ENCODE measurements around the gene MARCHF10. TPM values are rescaled to one million over a fixed set of nuclear protein-coding genes. Genes with fewer than 3 reads are reported as not detected.

MARCHF10 gene
- total RNA-seq, 1 donor = not detected

DNA sequence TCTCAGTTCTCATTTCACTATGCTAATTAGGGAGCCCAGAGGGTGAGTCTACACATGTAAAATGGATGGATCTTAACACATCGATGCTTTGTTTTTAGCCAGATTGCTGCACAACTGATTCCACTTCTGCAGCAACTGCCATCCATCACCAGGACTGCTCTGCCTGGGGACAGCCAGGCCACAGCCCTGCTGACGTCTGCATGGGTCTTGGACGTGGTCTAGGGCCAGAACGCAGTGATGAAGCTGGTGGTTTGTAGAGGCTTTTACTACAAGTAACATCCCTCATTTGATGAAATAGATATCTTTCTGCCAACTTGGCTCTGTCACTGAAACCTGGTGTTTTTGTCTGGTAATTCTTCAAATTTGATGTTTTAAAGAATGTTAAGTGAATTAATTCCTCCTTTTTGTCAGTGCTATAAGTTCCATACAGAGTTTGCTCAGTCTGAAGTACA, 50.6 kb downstream of the MARCHF10 start:
- H3K4me3 ChIP-seq (ENCODE audit: low read length) = no peak overlapping the region
- no peaks in the 10 kb centered on the region for H3K27me3 ChIP-seq (ENCODE audit: insufficient read depth, low read length)
- H3K9me3 ChIP-seq (ENCODE audit: low read depth, low read length) = no peaks in the 10 kb centered on the region
- no peaks in the 10 kb centered on the region for H3K4me1 ChIP-seq (ENCODE audit: insufficient read depth, low read length)

DNA sequence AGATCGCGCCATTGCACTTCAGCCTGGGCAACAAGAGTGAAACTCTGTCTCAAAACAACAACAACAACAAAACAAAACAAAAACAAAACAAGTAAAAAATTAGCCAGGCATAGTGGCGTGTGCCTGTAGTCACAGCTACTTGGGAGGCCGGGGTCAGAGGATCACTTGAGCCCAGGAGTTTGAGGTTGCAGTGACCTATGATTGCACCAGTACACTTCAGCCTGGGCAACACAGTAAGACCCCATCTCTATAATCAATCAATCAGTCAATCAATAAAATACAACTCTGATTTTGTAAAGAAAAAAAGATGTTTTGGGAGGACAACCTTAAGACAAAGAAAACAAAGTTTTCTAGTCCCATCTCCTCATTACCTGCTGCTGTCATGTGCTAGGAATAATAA, 51.9 kb downstream of the MARCHF10 start:
- no peak overlapping the region for H3K4me3 ChIP-seq (ENCODE audit: low read length)
- no peaks in the 10 kb centered on the region for H3K4me1 ChIP-seq (ENCODE audit: insufficient read depth, low read length)
- H3K27me3 ChIP-seq (ENCODE audit: insufficient read depth, low read length) = no peaks in the 10 kb centered on the region
- H3K9me3 ChIP-seq (ENCODE audit: low read depth, low read length) = no peaks in the 10 kb centered on the region

DNA sequence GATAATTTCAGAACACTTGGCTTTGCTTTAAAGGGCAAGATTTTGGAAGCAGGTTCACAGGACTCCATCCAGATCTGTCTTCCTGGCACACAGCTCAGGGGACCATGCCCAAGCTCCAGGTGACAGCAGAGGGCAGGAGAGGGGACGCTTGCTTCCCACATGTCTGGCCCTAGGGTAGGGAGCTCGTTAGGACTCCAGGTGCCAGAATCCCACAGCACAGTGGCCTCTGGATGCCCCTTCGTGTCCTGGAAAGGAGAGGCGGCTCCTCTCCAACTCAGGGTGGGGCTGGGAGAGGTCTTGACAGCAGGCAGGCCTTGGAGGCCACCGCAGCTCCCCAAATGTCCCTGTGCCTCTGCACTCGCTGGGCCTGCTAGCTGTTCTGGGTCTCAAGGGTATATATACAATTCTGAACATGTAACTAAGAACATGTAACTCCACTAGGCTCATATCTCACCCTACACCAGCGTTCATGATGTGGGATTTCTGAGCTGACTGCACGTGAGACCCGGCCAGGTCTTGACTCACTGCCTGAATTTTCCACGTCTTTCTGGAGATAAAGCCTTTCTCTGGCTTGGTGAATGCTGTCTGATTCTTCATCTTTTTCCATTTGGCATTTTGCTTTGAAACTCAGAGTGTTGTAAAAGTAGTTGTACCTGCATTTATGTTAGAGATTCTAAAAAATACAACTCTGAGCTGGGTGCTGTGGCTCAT, 52.8 kb downstream of the MARCHF10 start:
- Histone ChIP-seq H3K4me3 (ENCODE audit: low read length) (no peak overlapping the region), H3K4me1 (ENCODE audit: insufficient read depth, low read length) (no peaks in the 10 kb centered on the region), H3K27me3 (ENCODE audit: insufficient read depth, low read length) (no peaks in the 10 kb centered on the region), H3K9me3 (ENCODE audit: low read depth, low read length) (no peaks in the 10 kb centered on the region)

DNA sequence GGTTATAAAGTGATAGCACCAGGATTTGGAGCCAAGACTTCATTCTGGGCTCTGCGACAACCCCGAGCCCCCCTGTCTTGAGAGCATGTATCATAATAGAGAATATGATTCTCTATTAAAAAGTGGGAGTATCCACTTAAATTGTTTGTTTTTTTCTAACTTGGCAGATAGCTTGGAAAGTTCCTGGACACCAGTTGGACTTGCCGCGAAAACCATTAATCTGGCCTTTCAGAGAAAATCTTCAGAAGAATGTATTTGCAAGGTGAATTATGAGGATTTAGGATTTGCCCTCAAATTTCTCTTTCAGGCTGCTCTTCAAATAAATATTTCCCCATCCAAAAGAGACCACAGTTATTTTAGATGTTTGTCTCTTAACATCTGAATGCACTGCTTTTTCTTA, 53.5 kb downstream of the MARCHF10 start:
- H3K9me3 ChIP-seq (ENCODE audit: low read depth, low read length) = no peaks in the 10 kb centered on the region
- H3K4me3 ChIP-seq (ENCODE audit: low read length) = no peak overlapping the region
- H3K27me3 ChIP-seq (ENCODE audit: insufficient read depth, low read length) = no peaks in the 10 kb centered on the region
- H3K4me1 ChIP-seq (ENCODE audit: insufficient read depth, low read length) = no peaks in the 10 kb centered on the region

DNA sequence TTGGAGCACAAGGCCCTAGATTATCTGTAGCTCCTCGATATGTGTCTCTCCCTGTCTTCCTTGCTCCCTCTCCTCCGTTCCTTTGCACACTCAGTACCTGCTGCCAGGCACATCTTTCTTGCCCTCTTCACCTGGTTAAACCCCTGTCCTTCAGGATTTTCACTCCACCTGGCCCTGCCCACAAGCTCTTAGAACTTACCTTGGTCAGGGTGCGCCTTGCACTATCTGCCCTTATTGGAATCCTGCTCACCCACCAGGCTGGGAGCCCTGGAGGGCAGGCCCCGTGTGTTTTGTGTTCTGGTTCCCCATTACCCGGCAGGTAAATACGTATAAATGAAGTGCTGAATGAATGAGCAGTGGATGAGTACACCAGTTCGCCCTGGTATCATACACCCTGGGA, 54.6 kb downstream of the MARCHF10 start:
- no peaks in the 10 kb centered on the region for H3K4me1 ChIP-seq (ENCODE audit: insufficient read depth, low read length)
- H3K27me3 ChIP-seq (ENCODE audit: insufficient read depth, low read length) = no peaks in the 10 kb centered on the region
- no peak overlapping the region for H3K4me3 ChIP-seq (ENCODE audit: low read length)
- no peaks in the 10 kb centered on the region for H3K9me3 ChIP-seq (ENCODE audit: low read depth, low read length)

DNA sequence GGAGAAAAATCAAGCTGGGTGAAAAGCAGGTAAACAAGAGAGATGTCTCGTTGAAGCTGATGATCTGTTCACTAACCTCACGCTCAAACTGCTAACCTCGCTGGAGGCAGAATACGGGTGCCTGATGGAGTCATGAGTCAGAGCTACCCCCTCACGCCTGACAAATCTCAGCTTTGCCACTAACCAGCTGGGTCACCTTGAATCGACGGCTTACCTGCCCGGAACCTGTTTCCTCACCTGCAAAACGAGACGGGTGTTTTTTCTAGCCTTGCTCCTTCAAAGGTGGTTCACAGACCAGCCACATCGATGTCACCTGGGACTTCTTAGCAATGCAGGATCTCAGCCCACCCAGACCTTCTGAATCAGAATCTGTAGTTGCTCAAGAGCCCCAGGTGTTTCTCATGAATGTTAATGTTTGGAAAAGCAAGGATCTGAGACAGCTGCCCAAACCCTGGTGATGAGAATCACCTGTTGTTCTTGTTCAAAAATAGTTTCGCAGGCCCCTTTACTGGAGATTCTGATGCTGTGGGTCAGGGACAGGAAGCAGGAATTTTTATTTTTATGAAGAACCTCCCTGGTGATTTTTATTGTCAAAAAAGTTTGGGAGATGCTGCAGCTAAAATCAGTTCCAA, 56.9 kb downstream of the MARCHF10 start:
- H3K27me3 ChIP-seq (ENCODE audit: insufficient read depth, low read length) = no peaks in the 10 kb centered on the region

DNA sequence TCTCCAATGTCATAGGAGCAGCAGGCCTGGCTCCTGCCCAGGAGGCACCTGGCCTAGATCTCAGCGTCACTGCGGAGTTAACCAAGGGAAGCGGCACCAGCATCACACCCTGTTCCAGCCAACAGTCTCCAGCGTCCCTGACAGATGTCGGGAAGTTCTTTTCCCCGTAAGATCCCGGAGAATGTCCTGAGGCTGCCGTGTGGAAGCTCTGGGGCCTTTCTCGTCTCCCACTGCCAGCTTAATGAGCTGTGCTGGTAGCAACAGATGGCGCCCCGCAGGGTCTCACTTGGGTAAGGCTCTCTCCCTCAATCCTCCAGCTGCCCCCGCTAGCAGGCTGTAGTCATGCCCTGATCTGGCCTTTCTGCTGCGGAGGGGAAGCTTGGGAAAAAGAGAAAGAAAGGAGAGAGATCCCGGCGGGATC, 57.5 kb downstream of the MARCHF10 start:
- H3K4me3 ChIP-seq (ENCODE audit: low read length) = no peak overlapping the region
- H3K4me1 ChIP-seq (ENCODE audit: insufficient read depth, low read length) = no peaks in the 10 kb centered on the region
- no peaks in the 10 kb centered on the region for H3K27me3 ChIP-seq (ENCODE audit: insufficient read depth, low read length)

More for the DNA sequence above, 56.9 kb downstream of the MARCHF10 start:
- Histone ChIP-seq H3K9me3 (ENCODE audit: low read depth, low read length) (no peaks in the 10 kb centered on the region), H3K4me1 (ENCODE audit: insufficient read depth, low read length) (no peaks in the 10 kb centered on the region), H3K4me3 (ENCODE audit: low read length) (no peak overlapping the region)

DNA sequence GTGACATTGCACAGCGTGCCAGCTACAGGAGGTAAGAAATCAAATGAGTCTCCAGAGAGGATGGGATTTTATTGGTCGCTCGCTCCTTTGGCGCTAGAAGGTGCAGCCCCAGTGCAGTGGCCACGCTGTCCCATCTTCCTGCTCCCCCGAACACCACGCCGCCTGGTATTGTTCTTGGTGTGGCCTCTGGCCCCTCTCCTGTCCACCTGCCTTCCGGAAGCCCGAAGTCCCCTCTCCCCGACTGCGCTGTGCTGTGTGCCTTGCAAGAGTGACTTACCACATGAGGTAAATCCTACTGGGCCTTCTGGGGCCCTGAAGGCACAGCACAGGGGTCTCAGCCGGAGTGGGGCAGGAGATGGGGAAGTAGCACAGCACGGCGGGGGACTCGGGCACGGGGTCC, 58.2 kb downstream of the MARCHF10 start:
- H3K4me3 ChIP-seq (ENCODE audit: low read length) = no peak overlapping the region

More for the DNA sequence above, 57.5 kb downstream of the MARCHF10 start:
- H3K9me3 ChIP-seq (ENCODE audit: low read depth, low read length) = no peaks in the 10 kb centered on the region

DNA sequence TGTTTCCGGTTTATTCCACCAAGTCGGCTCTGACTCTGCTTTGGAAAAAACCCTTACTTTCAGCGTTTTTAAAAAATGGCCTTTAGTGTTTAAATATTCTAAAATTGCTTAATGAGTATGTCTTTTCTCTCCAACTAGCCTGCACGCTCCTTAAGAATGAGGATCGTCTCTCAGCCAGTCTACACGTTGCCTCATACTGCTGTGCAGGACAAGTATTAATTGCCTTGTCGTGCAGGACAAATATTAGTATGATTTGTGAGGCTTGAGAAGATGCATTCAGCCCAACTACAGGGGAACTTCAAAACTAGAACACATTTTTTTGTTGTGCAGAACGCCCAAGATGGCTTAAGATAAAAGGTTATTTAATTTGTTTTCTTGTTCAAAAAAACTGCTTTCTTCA, 61.2 kb downstream of the MARCHF10 start:
- Histone ChIP-seq H3K4me3 (ENCODE audit: low read length) (no peak overlapping the region), H3K27me3 (ENCODE audit: insufficient read depth, low read length) (no peaks in the 10 kb centered on the region), H3K9me3 (ENCODE audit: low read depth, low read length) (no peaks in the 10 kb centered on the region), H3K4me1 (ENCODE audit: insufficient read depth, low read length) (no peaks in the 10 kb centered on the region)

More for the DNA sequence above, 58.2 kb downstream of the MARCHF10 start:
- H3K9me3 ChIP-seq (ENCODE audit: low read depth, low read length) = no peaks in the 10 kb centered on the region
- H3K27me3 ChIP-seq (ENCODE audit: insufficient read depth, low read length) = no peaks in the 10 kb centered on the region
- no peaks in the 10 kb centered on the region for H3K4me1 ChIP-seq (ENCODE audit: insufficient read depth, low read length)

DNA sequence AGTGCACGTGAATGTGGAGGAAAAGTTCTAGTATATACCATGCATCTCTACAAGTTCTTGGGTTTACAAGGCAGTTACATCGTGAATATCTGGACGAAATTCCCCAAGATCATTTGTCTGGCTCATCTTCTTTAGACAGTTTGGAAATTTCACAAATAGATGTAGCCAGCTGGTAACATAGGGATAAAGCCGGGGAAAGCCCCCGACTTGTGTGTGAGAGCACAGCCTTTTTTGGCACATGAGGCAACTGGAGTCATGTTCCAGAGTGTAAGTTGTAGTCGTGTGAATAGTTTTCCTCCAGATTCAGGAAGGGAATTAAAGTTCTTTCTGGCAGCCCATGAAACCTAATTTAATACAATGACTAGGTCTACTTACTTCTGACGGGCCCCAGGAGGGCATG, 62.3 kb downstream of the MARCHF10 start:
- no peaks in the 10 kb centered on the region for H3K4me1 ChIP-seq (ENCODE audit: insufficient read depth, low read length)
- no peaks in the 10 kb centered on the region for H3K27me3 ChIP-seq (ENCODE audit: insufficient read depth, low read length)
- H3K9me3 ChIP-seq (ENCODE audit: low read depth, low read length) = no peaks in the 10 kb centered on the region
- H3K4me3 ChIP-seq (ENCODE audit: low read length) = no peak overlapping the region

DNA sequence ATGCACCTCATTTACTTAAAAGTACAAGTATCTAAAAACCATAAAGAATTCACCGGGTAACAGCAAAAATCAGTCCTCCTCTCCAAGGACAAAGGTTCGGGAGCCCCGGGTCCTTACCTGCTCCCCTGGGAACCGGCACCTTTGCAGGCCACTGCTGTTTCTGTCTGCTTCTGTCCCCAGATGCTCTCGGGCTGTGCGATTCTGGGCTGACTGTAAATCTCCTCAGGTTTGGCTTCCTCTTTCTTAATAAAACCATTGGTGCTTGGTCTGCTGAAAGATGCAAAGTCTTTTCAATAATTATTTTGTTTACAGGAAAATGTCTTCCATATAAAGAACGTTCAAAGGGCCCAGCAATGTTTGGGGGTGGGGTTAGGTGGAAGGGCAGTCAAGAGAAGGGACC, 63.9 kb downstream of the MARCHF10 start:
- Histone ChIP-seq H3K4me3 (ENCODE audit: low read length) (no peak overlapping the region), H3K27me3 (ENCODE audit: insufficient read depth, low read length) (no peaks in the 10 kb centered on the region), H3K9me3 (ENCODE audit: low read depth, low read length) (no peaks in the 10 kb centered on the region), H3K4me1 (ENCODE audit: insufficient read depth, low read length) (no peaks in the 10 kb centered on the region)

DNA sequence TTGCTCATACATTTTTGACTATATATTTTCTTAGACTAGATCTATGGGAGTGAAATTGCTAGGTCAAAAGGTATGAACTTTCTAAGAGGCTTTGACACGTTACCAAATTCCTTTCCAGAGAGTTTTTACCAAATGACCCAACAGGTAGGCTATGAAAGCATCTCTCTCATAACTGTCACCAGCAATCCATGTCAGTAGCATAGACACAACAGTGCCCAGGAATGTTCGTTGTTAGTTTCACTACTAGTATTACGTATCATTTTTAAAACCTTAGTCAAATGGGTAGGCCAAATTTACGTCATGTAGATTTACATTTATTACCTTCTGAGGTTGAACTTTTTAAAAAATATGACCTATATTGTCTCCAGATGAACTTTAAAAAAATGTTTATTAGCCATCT, 66.8 kb downstream of the MARCHF10 start:
- Histone ChIP-seq H3K4me3 (ENCODE audit: low read length) (no peak overlapping the region), H3K9me3 (ENCODE audit: low read depth, low read length) (no peaks in the 10 kb centered on the region), H3K27me3 (ENCODE audit: insufficient read depth, low read length) (no peaks in the 10 kb centered on the region), H3K4me1 (ENCODE audit: insufficient read depth, low read length) (no peaks in the 10 kb centered on the region)

DNA sequence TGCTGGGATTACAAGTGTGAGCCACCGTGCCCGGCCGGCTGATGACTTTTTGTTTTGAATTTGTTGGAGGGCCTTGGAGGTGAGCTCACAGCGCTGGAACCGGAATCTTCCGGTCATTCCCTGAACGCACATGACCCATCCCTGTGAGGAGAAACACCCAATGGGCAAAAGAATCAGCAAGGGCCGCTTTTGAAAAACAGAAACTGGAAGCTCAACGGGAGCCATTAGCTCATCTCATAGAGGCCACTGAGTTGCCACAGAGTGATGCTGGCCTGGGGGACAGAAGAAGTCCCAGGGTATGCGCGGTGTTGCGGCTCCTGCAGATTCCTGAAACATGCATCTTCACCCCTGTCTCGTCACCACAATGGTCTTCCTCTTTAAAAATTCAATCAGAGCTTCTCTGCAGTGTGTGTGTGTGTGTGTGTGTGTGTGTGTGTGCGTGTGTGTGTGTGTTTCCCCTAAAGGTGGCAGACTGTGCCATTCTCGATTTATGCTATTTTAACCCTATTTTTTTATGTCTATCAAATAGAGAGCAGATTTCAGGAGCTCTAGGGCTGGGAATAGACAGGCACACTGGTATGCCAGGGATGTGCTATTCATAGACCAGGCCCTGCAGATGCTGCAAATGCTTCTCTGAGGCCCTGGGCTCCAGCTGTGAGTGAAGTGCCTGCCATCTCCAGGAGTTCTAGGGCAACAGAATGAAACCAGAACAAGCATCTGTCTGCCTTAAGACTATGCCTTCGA, 68.3 kb downstream of the MARCHF10 start:
- no peaks in the 10 kb centered on the region for H3K27me3 ChIP-seq (ENCODE audit: insufficient read depth, low read length)
- H3K9me3 ChIP-seq (ENCODE audit: low read depth, low read length) = no peaks in the 10 kb centered on the region
- no peaks in the 10 kb centered on the region for H3K4me1 ChIP-seq (ENCODE audit: insufficient read depth, low read length)
- H3K4me3 ChIP-seq (ENCODE audit: low read length) = no peak overlapping the region

DNA sequence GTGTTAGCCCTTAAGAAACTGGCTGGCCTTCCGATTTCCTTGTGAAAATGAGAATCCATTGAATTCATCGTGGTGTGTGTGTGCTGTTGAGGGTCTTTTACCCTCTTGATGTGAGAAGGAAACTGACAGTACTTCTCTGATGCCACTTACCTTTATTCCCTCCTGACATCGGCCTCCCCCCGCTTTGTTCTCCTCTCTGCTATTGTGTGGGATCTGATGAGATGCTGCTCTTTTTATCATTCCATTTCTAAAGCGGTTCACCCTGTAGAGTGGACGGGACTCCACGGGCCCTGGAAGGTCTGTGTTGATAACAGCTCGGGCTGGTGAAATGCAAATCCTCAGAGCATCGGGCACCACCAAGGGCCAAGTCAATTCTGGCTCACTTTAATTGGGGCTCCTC, 69.8 kb downstream of the MARCHF10 start:
- H3K4me3 ChIP-seq (ENCODE audit: low read length) = no peak overlapping the region
- no peaks in the 10 kb centered on the region for H3K9me3 ChIP-seq (ENCODE audit: low read depth, low read length)
- no peaks in the 10 kb centered on the region for H3K4me1 ChIP-seq (ENCODE audit: insufficient read depth, low read length)
- H3K27me3 ChIP-seq (ENCODE audit: insufficient read depth, low read length) = no peaks in the 10 kb centered on the region

DNA sequence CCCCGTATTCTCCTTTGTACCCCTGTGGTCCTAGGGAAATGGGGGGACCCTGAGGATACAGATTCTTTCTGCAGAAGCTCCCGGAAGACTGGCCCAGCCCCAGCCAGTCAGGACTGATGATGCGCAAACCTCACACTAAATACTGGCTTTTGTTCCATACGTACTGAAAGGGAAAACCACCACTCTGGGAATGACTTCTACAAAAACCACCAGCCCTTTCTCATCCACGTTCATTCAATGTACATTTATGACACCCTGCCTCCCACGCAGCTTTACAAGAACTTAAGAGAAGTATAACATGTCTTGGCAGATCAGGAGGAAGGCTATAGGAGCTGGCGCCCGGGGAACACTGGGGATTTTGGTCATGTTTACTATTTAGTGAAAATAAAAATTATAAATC, 70.6 kb downstream of the MARCHF10 start:
- no peaks in the 10 kb centered on the region for H3K4me1 ChIP-seq (ENCODE audit: insufficient read depth, low read length)
- no peaks in the 10 kb centered on the region for H3K27me3 ChIP-seq (ENCODE audit: insufficient read depth, low read length)
- H3K9me3 ChIP-seq (ENCODE audit: low read depth, low read length) = no peaks in the 10 kb centered on the region
- no peak overlapping the region for H3K4me3 ChIP-seq (ENCODE audit: low read length)

All from mononuclear cell (primary cell).